Activated CD4-positive, alpha-beta T cell treated with anti-CD3 and anti-CD28 coated beads, Interleukin-2, Interleukin-4, amounts not matched to agents 100 ng/mL and 50 ng/mL, durations not matched to agents 16 hours and 8 hours (primary cell): ENCODE data around the gene ADGRD1.
"Not testable (repeated sequence)": the region's sequence is repeated elsewhere in the genome, so short reads cannot be mapped to it uniquely, and the experiment has no call there.

Source experiments
- DNase-seq: peaks from one replicate; pipeline ENCODE4 v3.0.0-alpha.2; 2020; ENCODE audit warnings: low spot score

Gene ADGRD1

GRCh38 chr12:131055596-131056233 is 102.0 kb downstream of the ADGRD1 start:
- DNase-seq, result no peak

- no peak for DNase-seq
Measured at GRCh38 chr12:131056626-131057025, 102.9 kb downstream of the ADGRD1 start.

GRCh38 chr12:131057211-131057721 is 103.6 kb downstream of the ADGRD1 start:
- no peak for DNase-seq

GRCh38 chr12:131057722-131058515 is 104.2 kb downstream of the ADGRD1 start:
- DNase-seq, result no peak

DNA sequence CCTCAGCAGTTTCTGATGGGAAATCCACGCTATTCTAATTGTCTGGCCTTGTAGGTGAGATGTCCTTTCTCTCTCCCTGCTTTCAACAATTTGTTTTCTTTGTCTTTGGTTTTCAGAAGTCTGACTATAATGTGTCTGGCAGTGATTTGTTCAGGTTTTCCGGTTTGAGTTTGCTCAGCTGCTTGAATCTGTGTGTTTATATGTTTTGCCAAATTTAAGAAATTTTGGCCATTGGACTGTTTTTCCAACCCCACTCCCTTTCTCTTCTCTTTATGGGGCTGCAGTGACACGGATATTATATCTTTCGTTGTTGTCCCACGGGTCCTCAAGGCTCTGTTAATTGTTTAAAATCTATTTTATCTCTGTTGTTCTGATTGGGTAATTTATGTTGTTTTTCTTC is 105.0 kb downstream of the ADGRD1 start:
- no peak for DNase-seq

DNA sequence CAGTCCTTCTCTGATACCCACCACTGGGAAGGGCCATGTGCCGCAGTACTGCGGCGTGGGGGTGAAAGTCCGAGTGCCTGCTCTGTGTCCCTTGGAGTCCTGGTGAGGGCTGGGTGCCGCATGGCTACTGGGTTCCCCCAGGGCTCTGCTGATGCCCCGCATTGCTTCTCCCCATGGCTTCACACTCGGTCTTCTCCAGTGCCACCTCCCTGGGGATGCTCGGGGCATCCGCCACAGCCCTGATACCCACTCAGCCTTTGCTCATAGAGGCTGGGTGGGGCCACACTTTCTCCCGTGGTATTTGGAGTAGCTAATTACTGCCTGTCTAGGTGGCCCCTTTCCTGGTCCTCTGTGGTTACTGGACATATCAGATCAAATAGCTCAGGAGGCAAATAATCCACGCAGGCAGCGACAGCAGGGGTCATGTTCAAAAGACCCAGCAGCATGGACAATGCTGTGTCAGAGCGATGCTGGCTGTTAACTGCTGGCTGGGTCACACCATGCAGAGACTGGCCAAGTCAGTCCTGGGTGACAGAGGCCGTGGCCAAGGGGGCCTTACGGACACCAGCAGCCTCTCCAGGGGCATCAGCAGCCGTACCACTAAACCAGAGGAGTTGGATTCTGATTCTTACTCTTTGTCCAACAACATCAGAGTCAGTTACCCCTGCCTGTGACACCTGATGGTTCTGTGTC is 106.5 kb downstream of the ADGRD1 start:
- DNase-seq, result no peak

GRCh38 chr12:131061041-131061806 is 107.5 kb downstream of the ADGRD1 start:
- DNase-seq, result no peak

GRCh38 chr12:131063413-131063812 is 109.7 kb downstream of the ADGRD1 start:
- DNase-seq, result no peak

DNA sequence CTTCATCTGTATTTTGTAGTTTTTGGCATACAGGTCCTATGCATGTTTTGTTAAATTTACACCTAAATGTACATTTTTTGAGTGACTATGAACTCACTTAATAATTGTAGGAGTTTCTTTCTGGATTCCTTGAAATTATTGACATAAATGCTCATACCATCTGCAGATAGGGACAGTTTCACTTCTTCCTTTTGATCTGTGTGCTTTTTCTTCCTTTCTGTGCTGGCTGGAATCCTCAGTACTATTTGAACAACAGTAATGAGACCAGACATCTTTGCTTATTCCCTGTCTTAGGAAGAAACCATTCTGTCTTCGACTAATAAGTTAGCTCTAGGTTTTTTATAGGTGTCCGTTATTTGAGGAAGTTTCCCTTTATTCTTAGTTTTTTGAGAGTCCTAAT is 110.3 kb downstream of the ADGRD1 start:
- DNase-seq, result no peak

DNA sequence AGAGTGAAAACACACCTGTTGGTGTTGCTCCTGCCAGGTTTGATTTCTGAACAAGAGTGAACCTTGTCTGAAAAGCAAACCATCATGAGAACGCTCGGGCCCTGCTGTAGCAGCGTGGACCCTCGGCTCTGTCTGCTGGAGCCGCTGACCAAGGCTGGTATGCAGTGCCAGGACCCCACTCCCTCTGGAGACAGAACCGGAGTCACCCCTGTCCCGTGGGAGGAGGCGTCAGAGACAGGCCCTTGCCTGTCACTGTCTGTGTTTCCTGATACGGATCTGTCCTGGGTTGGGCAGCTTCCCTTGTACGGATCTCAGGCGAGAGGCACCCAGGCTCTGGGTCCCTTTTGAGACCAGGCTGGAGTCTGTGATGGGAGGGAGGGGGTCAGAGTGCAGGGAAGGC is 111.6 kb downstream of the ADGRD1 start:
- DNase-seq, result no peak

DNA sequence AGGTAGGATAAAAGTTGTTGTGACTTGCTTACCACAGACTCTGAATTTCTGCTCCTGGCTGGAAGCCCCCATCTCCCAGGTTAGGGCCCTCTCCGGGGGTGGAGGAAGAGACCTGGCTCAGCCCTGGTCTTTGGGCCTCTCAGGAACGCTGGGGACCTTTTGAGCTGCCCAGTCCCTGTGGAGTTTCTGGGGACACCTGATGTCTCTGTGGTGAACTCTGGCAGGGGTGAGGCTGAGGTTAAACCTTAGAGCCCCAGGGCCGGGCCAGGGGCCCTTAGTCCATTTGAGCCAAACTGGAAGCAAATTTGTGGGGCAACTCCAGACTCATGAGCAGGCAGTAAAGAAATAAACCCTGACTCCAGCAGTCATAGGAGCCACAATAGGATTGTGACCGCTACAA is 112.1 kb downstream of the ADGRD1 start:
- no peak for DNase-seq

- no peak for DNase-seq
Measured at GRCh38 chr12:131066207-131066885, 112.6 kb downstream of the ADGRD1 start.

- no peak for DNase-seq
Measured at GRCh38 chr12:131066886-131067490, 113.3 kb downstream of the ADGRD1 start.

DNA sequence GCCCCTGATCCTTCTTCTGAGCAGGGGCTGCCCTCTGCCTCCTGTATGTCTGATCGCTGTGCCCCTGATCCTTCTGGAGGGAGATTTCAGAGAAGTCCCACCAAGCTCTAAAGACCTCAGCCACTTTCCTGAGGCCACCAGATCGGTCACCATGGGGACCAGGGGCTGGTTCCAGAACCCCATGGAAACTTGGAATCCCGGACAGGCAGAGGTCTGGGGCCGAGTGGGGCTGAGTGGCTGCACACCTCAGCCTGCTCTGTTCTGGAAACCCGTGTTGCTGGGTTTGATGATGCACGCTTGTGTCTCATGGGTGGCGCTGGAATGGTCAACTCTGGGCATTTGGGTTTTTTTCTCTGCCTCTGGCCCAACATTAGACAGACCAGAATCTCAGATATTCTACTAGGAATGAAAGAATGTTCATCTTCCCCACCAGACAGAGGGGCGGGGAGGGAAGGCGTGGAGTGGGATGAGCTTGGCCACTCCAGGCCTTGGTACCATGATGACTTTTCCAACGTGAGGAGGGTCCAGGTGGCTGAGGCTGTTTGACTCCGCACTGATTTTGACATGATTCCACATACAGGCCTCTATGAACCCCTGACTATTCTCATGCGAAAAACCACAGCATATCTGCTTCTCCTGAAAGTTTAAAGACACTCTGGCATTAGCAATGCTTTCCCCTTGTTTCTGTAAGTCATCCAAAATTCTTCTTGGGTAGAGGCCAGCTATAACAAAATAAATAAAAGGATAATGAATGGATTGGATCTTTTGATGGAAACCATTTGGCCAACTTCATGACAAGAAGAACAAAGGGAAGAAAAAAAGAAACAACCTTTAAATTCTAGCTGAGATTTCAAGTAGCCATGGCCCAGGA is 114.5 kb downstream of the ADGRD1 start:
- DNase-seq, result no peak

DNA sequence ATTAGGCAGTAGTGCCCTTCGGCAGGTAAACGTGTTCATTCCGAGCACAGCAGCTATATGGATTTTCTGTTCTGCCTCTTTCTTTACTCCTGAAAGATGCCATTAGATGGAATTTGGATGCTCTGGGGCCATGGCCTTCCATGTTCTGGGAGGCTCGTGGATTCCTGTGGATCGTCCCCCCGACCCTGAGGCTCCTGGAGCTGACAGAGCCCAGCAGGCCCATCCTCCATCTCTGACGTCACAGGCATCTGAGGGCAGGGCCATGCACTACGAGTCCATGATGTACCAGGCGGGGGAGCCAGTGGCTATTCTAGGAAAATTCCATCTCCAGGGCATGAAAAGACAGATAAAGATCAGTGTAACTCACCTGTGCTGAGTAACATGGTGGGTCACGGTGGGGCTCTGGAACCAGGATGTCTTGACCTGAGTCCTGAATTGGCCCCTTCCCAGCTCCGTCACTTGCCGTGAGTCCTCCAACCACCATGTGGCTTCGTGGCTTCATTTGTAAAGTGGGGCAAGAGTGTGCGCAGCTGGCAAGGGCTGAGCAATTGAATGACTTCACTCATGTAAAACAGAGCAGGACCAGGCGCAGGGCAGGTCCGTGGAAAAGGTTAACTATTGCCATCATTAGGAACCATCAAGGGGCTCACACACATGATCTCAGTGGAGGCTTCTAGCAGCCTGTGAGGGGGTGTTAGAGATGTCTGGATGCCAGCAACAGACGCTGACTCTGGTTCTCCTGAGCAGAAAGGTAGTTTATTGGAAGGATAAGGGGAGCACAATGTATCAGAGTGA is 115.4 kb downstream of the ADGRD1 start:
- DNase-seq, result not testable (repeated sequence)

DNA sequence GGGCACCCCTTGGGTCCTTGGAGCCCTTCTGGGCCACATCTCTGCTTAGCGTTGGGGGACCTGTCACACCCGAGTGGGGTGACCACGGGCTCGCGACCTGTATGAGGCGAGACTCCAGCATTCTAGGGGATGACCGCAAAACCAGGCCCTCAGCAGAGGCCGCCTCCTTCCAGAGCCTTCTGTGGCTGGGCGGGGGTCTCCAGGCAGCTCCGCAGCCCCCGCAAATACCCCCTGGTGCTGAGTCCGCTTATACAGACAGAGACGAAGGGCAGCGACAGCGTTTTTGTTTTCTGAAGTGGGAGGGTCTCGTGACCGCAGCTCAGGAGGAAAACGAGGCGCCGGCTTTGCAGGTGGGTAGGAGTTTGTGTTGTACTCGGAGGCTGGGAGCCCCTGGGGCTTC is 116.4 kb downstream of the ADGRD1 start:
- DNase-seq, result not testable (repeated sequence)

DNA sequence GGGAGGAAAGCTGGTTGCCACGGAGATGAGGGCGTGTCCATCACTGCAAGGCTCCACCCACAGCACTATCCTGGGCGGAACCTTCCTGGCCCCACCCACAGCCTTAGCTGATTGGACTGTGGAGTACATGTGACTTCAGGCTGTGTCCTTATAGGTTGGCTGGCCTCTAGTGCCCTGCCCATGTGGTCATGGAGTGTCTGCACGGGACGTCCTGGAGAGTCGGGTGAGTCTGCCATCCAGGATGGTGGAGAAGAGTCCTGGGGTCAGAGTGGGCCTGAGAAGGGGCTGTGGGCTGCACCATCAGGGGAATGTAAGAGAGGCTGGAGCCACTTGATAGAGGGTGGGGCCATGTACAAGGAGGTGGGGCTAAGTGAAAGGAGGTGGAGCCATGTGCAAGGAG is 117.0 kb downstream of the ADGRD1 start:
- DNase-seq, result not testable (repeated sequence)

DNA sequence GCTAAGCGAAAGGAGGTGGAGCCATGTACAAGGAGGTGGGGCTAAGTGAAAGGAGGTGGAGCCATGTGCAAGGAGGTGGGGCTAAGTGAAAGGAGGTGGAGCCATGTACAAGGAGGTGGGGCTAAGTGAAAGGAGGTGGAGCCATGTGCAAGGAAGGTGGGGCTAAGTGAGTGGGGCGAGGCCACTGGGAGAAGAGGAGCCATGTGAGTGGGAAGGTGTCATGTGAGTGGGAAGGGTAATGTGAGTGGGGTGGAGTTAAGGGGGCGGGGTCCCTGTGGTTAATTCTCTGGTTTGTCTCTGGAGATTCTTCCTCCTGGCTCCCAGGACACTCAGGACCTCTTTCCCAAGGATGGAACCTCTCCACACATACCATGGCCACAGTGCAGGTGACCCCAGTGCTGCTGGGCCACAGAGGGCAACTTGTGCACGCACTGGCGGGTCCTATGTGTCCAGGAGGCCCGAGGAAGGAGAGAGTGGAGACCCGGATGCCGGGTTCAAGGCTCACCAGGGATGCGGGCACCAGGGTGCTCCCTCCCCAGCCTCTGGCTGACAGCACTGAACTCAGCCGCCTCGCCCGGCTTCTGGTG is 117.6 kb downstream of the ADGRD1 start:
- DNase-seq, result not testable (repeated sequence)

DNA sequence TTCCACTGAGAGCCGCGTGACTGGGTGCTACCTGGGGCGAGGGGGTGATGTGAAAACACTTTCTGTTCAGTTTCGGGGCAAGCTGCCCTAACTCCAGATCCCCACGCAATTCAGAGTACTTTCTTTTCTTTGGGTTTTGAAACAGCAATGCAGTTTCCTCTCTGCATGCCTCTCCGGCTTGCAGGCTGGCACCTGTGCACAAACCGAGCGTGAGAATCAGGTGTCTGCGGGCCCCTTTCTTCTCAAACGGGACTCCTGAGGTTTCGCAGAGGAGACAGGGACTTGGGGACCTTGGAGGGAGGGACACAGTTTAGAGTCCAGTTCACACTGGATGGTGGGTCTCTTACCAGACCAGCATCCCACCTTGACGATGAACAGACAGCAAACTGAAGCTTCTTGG is 118.2 kb downstream of the ADGRD1 start:
- DNase-seq, result not testable (repeated sequence)
